GM12873 (cell line): Measurements from ENCODE around the gene ACAP1.

Experiments used
- CTCF ChIP-seq: IDR thresholded peaks from 2 replicates; pipeline ENCODE4 v1.5.1; 2012; ENCODE audit warnings: low read depth, mild to moderate bottlenecking, moderate library complexity, low read length, control low read depth; ENCODE audit not compliant: insufficient read depth; ENCODE audit errors: missing control alignments

ACAP1 gene

GRCh38 chr17:7313088-7313889, 23.0 kb upstream of the ACAP1 start:
- peak; percentile 53 for TF ChIP-seq CTCF

- no peak for TF ChIP-seq CTCF
These were observed 22.2 kb upstream of the ACAP1 start for GRCh38 chr17:7313890-7314718.

- TF ChIP-seq CTCF, result no peak
These were observed 21.4 kb upstream of the ACAP1 start, which contains the start of gene GPS2 for GRCh38 chr17:7314719-7315569. TSS of gene GPS2 (minus strand) at chr17:7315360. CDS start at chr17:7315052, 308 bp downstream.

- TF ChIP-seq CTCF, result no peak
These were observed 20.6 kb upstream of the ACAP1 start for GRCh38 chr17:7315570-7316235.

- no peak for TF ChIP-seq CTCF
These were observed 19.0 kb upstream of the ACAP1 start for GRCh38 chr17:7317161-7317803.

- no peak for TF ChIP-seq CTCF
These were observed 18.0 kb upstream of the ACAP1 start for GRCh38 chr17:7318121-7318860.
